GM23338 (cell line): ENCODE measurements around the gene PRPSAP1. TPM values are rescaled to one million over a fixed set of nuclear protein-coding genes. Genes with fewer than 3 reads are reported as not detected.

Experiments used
- ATAC-seq: fragments of 200-7000 bp; cut with Tn5 transposase; 3 replicates; pipeline ENCODE4 v1.9.1; 2020
- DNase-seq: peaks from one replicate; pipeline ENCODE4 v3.0.0-alpha.2; 2015; ENCODE audit warnings: low spot score
- H2AFZ ChIP-seq: fragments of 200-600 bp; sonication (generic); 2 replicates; pipeline ENCODE4 v1.8.0; 2016; ENCODE audit warnings: antibody characterized with exemption, mild to moderate bottlenecking, moderate library complexity
- H3F3A ChIP-seq: fragments of 200-600 bp; sonication (generic); replicated peaks from 2 replicates; pipeline ENCODE4 v1.8.0; 2017; ENCODE audit warnings: antibody characterized with exemption, mixed run types, low read depth
- H3K27ac ChIP-seq: fragments of 200-600 bp; sonication (generic); 2 replicates; pipeline ENCODE4 v1.6.1; 2016; ENCODE audit warnings: low read depth
- H3K27me3 ChIP-seq: fragments of 200-600 bp; sonication (generic); 2 replicates; pipeline ENCODE4 v1.8.0; 2016; ENCODE audit warnings: mild to moderate bottlenecking, mixed run types, moderate library complexity; ENCODE audit not compliant: insufficient read depth
- H3K36me3 ChIP-seq: fragments of 200-600 bp; sonication (generic); 2 replicates; pipeline ENCODE4 v1.8.0; 2016; ENCODE audit warnings: mild to moderate bottlenecking; ENCODE audit not compliant: insufficient read depth
- H3K4me1 ChIP-seq: fragments of 200-600 bp; sonication (generic); 2 replicates; pipeline ENCODE4 v1.8.0; 2016; ENCODE audit warnings: mild to moderate bottlenecking, moderate library complexity; ENCODE audit not compliant: insufficient read depth
- H3K4me2 ChIP-seq: fragments of 200-600 bp; sonication (generic); 2 replicates; pipeline ENCODE4 v1.7.1; 2017; ENCODE audit warnings: mixed run types
- H3K4me3 ChIP-seq: fragments of 200-600 bp; sonication (generic); 2 replicates; pipeline ENCODE4 v1.6.1; 2016; ENCODE audit warnings: mixed run types
- H3K79me2 ChIP-seq: fragments of 200-600 bp; sonication (generic); replicated peaks from 2 replicates; pipeline ENCODE4 v1.8.0; 2017; ENCODE audit warnings: mild to moderate bottlenecking; ENCODE audit not compliant: insufficient read depth
- H3K9me2 ChIP-seq: fragments of 200-600 bp; sonication (generic); 2 replicates; pipeline ENCODE4 v1.8.0; 2017; ENCODE audit not compliant: insufficient read depth
- H4K20me1 ChIP-seq: fragments of 200-600 bp; sonication (generic); replicated peaks from 2 replicates; pipeline ENCODE4 v1.8.0; 2017; ENCODE audit warnings: mild to moderate bottlenecking; ENCODE audit not compliant: insufficient read depth
- H3K27ac Mint-ChIP-seq: 2 replicates; pipeline ENCODE4 v1.8.0; 2020; ENCODE audit warnings: inconsistent platforms, mild to moderate bottlenecking, moderate library complexity, mixed read lengths
- H3K27me3 Mint-ChIP-seq: 3 replicates; pipeline ENCODE4 v1.8.0; 2022; ENCODE audit warnings: low read depth, mild to moderate bottlenecking, moderate library complexity, mixed read lengths, inconsistent platforms; ENCODE audit not compliant: insufficient read depth, poor library complexity
- H3K36me3 Mint-ChIP-seq: 3 replicates; pipeline ENCODE4 v1.8.0; 2021; ENCODE audit warnings: low read depth, mild to moderate bottlenecking, inconsistent platforms, moderate library complexity, mixed read lengths
- H3K4me1 Mint-ChIP-seq: 3 replicates; pipeline ENCODE4 v1.8.0; 2020; ENCODE audit warnings: mild to moderate bottlenecking, inconsistent platforms, mixed read lengths
- H3K4me3 Mint-ChIP-seq: 3 replicates; pipeline ENCODE4 v1.8.0; 2021; ENCODE audit warnings: moderate library complexity, mild to moderate bottlenecking, inconsistent platforms, mixed read lengths
- H3K9me3 Mint-ChIP-seq: 3 replicates; pipeline ENCODE4 v1.8.0; 2020; ENCODE audit warnings: moderate library complexity, mild to moderate bottlenecking, inconsistent platforms, mixed read lengths
- CREB1 ChIP-seq: fragments of 250-450 bp; sonication (Bioruptor Pico); IDR thresholded peaks from 2 replicates; pipeline ENCODE4 v1.5.0; 2020; ENCODE audit warnings: low read depth, mild to moderate bottlenecking, moderate library complexity
- CTCF ChIP-seq, 2 experiments: fragments of 200-600 bp in 1 of 2; sonication (generic) in 1 of 2; conservative IDR thresholded peaks; 2 replicates each; pipeline versions ENCODE4 v1.5.1 to v1.6.1; 2016 to 2017; ENCODE audit warnings: antibody characterized with exemption in 2 of 2, low read depth in 2 of 2, mild to moderate bottlenecking in 2 of 2, moderate library complexity in 1 of 2
- ETS1 ChIP-seq: IDR thresholded peaks from 2 replicates; pipeline ENCODE4 v1.6.1; 2016; ENCODE audit warnings: antibody characterized with exemption
- EZH2 ChIP-seq: fragments of 200-600 bp; sonication (generic); IDR thresholded peaks from one replicate; pipeline ENCODE4 v1.8.0; 2017; ENCODE audit warnings: antibody characterized with exemption, mild to moderate bottlenecking, low read depth; ENCODE audit not compliant: unreplicated experiment
- EZH2phosphoT487 ChIP-seq: fragments of 200-600 bp; sonication (generic); IDR thresholded peaks from one replicate; pipeline ENCODE4 v1.8.1; 2018; ENCODE audit warnings: antibody characterized with exemption; ENCODE audit not compliant: unreplicated experiment
- NANOG ChIP-seq: IDR thresholded peaks from 2 replicates; pipeline ENCODE4 v1.6.1; 2016; ENCODE audit warnings: antibody characterized with exemption, borderline replicate concordance
- POLR2AphosphoS5 ChIP-seq: IDR thresholded peaks from 2 replicates; pipeline ENCODE4 v1.6.1; 2016; ENCODE audit warnings: antibody characterized with exemption, low read depth
- REST ChIP-seq: IDR thresholded peaks from one replicate; pipeline ENCODE4 v1.6.1; 2018; ENCODE audit warnings: antibody characterized with exemption; ENCODE audit not compliant: unreplicated experiment
- STAT1 ChIP-seq: IDR thresholded peaks from one replicate; pipeline ENCODE4 v1.6.1; 2016; ENCODE audit warnings: antibody characterized with exemption; ENCODE audit not compliant: unreplicated experiment
- ZNF114 ChIP-seq: fragments of 250-450 bp; sonication (Bioruptor Pico); IDR thresholded peaks from 2 replicates; pipeline ENCODE4 v1.5.0; 2020; ENCODE audit warnings: mild to moderate bottlenecking, moderate library complexity
- ZNF331 ChIP-seq: fragments of 250-450 bp; sonication (Bioruptor Pico); IDR thresholded peaks from 2 replicates; pipeline ENCODE4 v1.5.0; 2020; ENCODE audit warnings: low read depth, mild to moderate bottlenecking, moderate library complexity
- ZNF462 ChIP-seq: fragments of 250-450 bp; sonication (Bioruptor Pico); IDR thresholded peaks from 2 replicates; pipeline ENCODE4 v1.5.0; 2020; ENCODE audit warnings: mild to moderate bottlenecking, moderate library complexity
- polyA plus RNA-seq: library from polyadenylated mRNA; unstranded; fragments of >200 nt; fragmentation: Nextera tagmentation; extraction: Ambion mirVana; gene quantifications from 2 replicates; pipeline ENCODE4 v1.2.1, GENCODE V29; 2016
- total RNA-seq: library from RNA; depleted of rRNA; stranded (reverse); fragments of >200 nt; shearing (Covaris generic); gene quantifications from 2 replicates; pipeline ENCODE4 v1.2.3, GENCODE V29; 2014

The PRPSAP1 gene
- total and polyA plus RNA-seq, 2 experiments from 2014 or later: 39.5 to 58.8 TPM

GRCh38 chr17:76379275-76379641 is 25.5 kb upstream of the PRPSAP1 start (continued):
- TF ChIP-seq ZNF462: no peak
- TF ChIP-seq ZNF331: no peak
- TF ChIP-seq POLR2AphosphoS5: no peak
- no peak for TF ChIP-seq EZH2phosphoT487
- TF ChIP-seq NANOG: no peak

GRCh38 chr17:76378548-76379274 is 25.0 kb upstream of the PRPSAP1 start:
- Histone ChIP-seq H3K36me3 (no peaks in the 10 kb centered on the region), H3K4me3 (no peak overlapping the region), H2AFZ (no peak overlapping the region), H3K4me2 (no peak overlapping the region), H3K27ac (no peak overlapping the region), H3K79me2 (no peaks in the 10 kb centered on the region), H3K9me2 (no peaks in the 10 kb centered on the region), H4K20me1 (no peaks in the 10 kb centered on the region), H3K4me1 (peaks cover 8% of the 10 kb centered on the region), H3F3A (0 out of 2 replicates have a peak, but pooled peaks cover 2% of the 10 kb centered on the region), H3K27me3 (peaks cover 32% of the 10 kb centered on the region)
- no peaks in the 10 kb centered on the region; the same call in 1 of the 3 replicates for H3K9me3 Mint-ChIP-seq
- H3K36me3 Mint-ChIP-seq: no peaks in the 10 kb centered on the region
- peaks cover 11% of the 10 kb centered on the region; the same call in 2 of the 3 replicates for H3K4me1 Mint-ChIP-seq
- ATAC-seq: no peak
- H3K27me3 Mint-ChIP-seq: peaks cover 31% of the 10 kb centered on the region
- H3K4me3 Mint-ChIP-seq: no peak overlapping the region
- DNase-seq: no peak
- no peak overlapping the region for H3K27ac Mint-ChIP-seq
- TF ChIP-seq NANOG: no peak
- no peak for TF ChIP-seq ZNF114 (CRISPR knock-in tag)
- TF ChIP-seq EZH2: no peak
- TF ChIP-seq POLR2AphosphoS5: no peak
- TF ChIP-seq CTCF (conservative IDR thresholded peaks at IDR 0.05; ENCODE audit: low read depth in 2 of 2): no peak
- no peak for TF ChIP-seq REST
- TF ChIP-seq CREB1: no peak
- no peak for TF ChIP-seq STAT1
- TF ChIP-seq ETS1: no peak
- no peak for TF ChIP-seq EZH2phosphoT487
